Esophagus muscularis mucosa (tissue), 3 donors: ENCODE results near the gene DCAF8.

Experiments
- POLR2AphosphoS5 ChIP-seq, 2 donors: sonication (generic); formaldehyde crosslinking; IDR thresholded peaks; one replicate each; pipeline ENCODE4 v1.6.1; 2017; ENCODE audit warnings: antibody characterized with exemption in 2 of 2
- TF ChIP-seq, protein P1 (sequence below), 3 experiments: fragments of 200-600 bp in 2 of 3; fragments of 450-650 bp in 1 of 3; sonication (generic) in 2 of 3; IDR thresholded peaks; one replicate each; pipeline ENCODE4 v1.5.1; 2017 to 2019; ENCODE audit warnings: antibody characterized with exemption in 3 of 3, mild to moderate bottlenecking in 2 of 3, moderate library complexity in 1 of 3

DNA sequence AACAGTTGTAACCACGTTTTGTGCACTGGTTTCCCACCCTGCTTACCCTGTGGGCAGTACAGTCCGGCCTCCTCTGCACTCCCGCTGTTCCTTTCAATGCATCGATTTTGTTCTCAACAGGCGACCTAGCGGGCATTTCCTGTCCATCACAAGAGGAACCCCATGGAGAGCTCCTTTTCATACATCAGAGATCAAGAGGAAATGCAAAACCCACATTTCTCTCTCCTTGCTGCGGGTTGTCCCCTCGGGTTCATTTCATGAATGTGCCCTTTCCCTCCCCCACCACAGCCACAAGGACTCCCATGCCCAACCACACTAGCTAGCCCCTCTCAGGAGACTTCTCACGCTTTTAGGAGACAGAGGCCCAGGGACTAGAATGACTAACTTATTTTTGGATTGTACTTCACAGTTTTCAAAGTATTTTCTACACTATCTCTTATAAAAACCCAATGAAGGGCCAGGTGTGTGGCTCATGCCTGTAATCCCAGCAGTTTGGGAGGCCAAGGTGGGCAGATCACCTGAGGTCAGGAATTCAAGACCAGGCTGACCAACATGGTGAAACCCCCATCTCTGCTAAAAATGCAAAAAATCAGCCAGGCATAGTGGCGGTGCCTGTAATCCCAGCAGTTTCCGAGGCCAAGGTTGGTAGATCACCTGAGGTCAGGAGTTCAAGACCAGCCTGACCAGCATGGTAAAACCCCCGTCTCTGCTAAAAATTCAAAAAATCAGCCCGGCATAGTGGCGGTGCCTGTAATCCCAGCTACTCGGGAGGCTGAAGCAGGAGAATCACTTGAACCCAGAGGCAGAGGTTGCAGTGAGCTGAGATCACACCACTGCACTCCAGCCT is 92.6 kb downstream of the DCAF8 start:
- no peak for TF ChIP-seq POLR2AphosphoS5 (IDR thresholded peaks at IDR 0.05)
- TF ChIP-seq, protein P1, sequence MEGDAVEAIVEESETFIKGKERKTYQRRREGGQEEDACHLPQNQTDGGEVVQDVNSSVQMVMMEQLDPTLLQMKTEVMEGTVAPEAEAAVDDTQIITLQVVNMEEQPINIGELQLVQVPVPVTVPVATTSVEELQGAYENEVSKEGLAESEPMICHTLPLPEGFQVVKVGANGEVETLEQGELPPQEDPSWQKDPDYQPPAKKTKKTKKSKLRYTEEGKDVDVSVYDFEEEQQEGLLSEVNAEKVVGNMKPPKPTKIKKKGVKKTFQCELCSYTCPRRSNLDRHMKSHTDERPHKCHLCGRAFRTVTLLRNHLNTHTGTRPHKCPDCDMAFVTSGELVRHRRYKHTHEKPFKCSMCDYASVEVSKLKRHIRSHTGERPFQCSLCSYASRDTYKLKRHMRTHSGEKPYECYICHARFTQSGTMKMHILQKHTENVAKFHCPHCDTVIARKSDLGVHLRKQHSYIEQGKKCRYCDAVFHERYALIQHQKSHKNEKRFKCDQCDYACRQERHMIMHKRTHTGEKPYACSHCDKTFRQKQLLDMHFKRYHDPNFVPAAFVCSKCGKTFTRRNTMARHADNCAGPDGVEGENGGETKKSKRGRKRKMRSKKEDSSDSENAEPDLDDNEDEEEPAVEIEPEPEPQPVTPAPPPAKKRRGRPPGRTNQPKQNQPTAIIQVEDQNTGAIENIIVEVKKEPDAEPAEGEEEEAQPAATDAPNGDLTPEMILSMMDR (IDR thresholded peaks at IDR 0.05) = no peak
